NCI-H345 treated with DMSO at 0.1 percent for 48 hours (cell line): Measurements from ENCODE around the gene TNIP2.

Source experiments
- DNase-seq: peaks from one replicate; lab custom pipeline; 2025; ENCODE audit not compliant: unreplicated experiment; lab: John Stamatoyannopoulos, UW

Gene TNIP2, protein sequence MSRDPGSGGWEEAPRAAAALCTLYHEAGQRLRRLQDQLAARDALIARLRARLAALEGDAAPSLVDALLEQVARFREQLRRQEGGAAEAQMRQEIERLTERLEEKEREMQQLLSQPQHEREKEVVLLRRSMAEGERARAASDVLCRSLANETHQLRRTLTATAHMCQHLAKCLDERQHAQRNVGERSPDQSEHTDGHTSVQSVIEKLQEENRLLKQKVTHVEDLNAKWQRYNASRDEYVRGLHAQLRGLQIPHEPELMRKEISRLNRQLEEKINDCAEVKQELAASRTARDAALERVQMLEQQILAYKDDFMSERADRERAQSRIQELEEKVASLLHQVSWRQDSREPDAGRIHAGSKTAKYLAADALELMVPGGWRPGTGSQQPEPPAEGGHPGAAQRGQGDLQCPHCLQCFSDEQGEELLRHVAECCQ

DNA sequence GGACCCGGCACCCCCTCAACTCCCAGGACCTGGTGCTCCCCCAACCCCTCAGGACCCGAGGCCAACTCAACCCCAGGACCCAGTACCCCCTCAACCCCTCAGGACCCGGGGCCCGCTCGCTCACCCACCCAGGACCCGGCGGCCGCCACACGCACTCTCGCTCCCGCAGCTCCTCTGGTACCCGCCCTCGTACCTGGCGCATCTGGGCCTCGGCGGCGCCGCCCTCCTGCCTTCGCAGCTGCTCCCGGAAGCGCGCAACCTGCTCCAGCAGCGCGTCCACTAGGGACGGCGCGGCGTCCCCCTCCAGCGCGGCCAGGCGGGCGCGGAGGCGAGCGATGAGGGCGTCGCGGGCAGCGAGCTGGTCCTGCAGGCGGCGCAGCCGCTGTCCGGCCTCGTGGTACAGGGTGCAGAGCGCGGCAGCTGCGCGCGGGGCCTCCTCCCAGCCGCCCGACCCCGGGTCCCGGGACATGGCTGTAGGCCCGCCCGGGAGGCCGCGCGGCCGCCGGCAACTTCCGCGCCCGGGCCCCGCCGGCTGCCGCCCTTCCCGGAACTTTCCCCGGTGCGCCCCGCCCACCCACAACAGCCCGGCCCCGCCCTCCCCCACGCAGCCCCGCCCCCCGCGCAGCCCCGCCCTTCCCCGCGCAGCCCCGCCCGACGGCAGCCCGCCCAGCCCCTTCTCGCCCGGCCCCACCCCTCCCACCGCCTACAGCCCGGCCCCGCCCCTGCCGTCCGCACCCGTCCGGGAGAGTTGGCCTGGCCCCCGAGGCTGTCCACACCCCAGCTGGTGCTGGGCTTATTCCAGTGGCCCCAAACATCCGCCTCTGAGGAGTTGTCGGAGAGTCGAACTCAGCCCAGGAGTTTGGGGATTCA, at the start of gene TNIP2:
Gene TNIP2, minus strand, starts transcription at position 516 of the 870 bp plus-strand sequence. Its CDS starts 47 bp downstream, at position 469.
- no peak for DNase-seq

DNA sequence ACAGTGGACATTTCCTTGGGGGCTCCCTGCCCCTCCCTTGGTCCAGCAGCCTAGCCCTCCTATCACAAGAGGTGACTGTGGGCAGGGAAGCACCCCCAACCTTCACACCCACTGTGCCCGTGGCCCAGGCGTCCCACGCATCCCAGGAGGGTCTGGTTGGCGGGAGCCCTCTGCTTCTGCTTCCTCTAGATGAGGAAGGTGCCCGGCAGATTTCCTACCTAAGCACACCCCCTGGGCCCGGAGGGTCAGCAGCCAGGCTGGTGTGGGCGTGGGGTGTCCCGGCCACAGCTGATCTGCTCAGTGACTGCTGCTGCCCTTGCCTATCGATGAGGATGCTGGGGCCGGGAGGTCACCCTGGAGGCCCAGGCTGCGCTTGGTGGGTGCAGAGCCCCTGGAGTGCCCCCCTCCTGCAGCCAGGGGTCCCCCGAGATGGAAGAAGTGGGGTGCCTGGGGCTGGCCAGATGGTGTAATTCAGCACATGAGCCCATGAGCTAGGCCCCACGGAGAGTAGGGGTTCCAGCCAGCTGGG, 48.9 kb upstream of the TNIP2 start:
- DNase-seq = no peak

DNA sequence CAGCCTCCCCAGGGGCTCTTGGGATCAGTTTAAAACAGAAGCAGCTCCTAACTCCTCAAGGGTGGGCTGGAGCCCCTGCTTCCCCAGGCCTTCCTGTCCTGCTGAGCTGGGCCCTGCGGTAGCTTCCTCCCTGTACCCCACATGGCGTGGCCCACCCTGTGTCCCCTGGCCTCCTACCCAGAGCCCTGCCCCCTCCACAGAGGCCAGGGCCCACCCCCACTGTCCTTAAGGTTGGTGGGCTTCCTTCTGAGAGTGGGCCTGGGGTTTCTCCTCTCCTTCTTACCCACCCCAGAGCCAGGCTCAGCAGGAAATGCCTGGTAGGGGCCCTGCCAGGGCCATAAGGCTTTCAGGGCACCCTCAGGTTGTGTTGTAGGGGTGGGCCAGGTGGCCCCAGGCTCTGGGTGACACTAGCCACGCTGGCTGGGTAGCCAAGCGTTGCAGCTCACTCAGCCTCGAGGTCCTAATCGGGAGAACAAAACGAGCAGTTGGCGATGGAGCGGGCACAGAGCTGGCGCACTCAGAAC, 48.4 kb upstream of the TNIP2 start:
- DNase-seq = no peak

DNA sequence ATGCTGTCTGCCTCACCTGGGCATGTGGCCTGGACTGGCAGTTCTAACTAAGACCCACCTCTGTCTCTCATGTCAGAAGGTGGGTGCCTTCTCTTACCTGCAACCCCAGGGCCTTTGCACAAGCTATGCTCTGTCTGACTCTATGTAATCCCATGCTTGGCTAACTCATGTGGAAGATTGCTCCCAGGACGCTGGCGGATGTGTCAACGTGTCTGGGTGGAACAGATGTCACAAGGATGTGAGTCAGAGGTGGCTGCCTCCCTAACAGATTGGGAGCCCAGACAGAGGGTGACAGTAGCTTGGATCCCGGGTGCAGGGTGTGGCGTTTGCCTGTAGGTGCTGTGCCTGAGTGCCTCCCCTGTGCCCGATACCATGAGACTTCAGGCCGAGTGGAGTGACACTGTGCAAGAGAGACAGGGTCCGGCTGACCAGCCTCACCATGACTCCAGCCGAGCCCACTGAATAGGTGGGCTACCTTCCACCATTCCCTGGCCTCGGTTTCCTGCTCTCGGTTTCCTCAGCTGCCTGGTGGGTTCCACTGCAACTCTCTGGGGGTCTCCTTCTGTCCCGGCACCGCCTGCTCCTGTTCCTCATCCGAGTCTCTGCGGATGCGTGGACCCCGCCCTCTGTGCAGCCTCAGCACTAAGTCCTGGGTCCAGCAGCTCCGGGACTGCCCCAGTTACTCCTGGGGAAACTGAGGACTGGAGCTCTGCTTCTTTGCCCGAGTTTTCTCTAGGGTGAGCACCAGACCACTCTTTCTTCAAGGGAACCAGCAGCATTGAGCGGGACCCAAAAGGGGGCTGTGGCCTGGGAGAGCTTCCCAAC, 47.7 kb upstream of the TNIP2 start:
- DNase-seq = no peak

DNA sequence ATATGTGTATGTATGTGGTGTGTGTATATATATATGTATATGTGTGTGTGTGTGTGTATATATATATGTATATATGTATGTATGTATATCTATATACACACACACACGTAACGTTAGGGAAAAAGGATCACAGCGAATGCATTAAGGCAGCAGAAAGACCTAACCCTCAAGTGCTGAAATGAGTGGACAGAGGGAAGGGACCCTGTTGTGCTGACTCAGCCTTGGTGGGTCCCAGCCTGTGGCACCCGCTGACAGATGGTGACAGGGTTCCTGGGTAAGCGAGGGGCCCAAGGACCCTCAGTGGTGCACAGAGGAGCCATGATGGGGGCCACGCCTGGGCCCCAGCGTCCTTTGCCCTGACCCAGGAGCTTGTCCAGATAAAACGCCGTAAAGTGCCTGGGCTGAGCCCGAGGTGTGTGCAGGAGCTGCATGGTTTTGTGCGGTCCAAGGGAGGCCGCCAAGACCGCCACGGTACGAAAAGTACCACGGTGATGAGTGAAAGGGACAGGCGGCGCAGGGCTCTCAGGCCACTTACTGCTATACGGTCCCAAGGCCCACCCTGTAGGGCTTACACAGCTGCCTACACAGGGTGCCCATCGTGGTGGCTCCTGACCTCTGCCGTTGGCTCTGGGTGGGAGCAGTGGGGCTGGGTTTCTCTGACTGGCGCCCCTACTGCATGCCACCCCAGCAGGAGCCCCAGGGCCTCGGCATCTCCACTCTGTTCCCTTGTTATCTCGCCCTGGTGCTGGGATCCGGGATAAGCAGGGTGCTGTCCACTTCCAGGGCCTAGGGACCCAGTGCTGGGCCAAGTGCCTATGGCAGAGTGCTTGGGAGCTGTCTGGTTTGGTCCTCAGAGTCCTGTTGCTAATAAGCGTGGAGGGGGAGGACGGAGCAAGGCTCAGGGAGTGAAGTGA, 46.7 kb upstream of the TNIP2 start:
- DNase-seq = no peak

DNA sequence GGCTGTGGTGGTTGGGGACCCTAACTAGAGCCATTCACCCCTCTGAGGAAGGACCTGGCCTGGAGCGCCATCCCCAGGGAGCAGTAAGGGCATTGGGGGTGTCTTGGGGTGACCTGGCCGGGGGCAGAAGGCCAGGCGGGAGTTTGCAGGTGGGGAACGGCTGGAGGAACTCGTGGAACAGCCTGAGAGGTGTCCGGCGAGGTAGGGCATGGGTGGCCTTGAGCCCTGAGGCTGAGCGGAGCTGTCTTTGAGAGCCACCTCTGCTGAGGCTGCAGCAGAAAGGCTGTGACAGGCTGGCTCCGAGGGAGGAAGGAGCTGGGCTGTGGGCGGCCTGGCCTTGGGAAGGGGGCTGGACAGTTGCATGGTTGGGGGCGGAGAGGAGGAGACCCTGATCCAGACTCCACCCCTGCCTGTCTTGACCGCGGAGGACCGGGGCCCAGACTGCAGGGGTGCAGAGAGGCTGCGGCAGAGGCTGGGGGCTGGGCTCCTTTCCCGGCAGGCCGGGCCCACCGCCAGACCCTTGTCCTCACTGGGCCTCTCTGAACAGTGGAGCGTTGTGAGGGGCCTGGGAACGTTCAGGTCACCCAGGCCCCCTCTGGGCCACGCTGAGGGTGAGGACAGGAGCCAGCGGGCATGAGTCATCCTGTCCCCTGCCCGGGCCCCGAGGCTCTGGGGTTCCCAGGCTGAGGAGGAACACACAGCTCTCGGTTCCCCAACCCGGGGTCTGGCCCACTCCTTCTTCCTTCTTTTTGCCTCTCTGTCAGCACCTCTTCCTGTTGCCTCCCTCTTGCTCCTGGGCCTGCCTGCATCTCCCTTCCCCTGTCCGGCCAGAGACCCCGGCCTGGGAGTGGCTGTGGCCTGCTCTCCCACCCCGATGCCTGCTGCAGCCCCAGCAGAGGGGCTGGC, 44.8 kb upstream of the TNIP2 start:
- no peak for DNase-seq

DNA sequence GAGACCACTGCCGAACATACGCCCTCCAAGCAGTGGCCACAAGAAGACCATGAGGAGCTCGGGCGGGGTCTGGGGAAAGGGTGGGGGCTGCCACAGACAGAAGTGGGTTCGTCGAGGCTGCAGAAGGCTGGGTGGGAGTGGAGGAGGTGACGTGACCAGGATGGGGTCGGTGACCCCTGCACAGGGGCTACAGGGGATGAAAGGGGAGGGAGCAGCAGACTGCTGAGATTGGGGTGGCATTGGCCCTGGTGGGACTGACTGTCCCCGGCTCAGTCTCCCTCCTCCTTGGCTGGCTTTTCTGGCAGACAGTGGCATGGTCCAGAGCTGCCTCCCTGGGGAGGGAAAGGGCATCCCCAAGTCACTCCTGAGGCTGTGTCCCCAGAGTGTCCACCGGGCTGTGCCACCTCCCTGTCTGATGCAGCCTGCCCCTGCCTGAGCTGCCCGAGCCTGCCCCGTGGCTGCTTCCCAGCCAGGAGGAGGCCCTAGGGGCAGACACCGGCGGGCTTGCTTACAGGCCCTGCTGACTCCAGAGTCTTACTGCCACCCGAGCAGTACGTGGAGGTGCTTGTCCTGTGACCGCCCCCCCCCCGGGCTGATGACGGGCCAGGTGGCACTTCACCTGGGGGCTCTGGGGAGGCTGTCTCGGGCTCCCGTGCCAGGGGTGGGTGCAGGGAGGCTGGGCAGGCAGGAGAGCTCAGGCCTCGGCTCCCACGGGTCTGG, 44.0 kb upstream of the TNIP2 start:
- DNase-seq = no peak

DNA sequence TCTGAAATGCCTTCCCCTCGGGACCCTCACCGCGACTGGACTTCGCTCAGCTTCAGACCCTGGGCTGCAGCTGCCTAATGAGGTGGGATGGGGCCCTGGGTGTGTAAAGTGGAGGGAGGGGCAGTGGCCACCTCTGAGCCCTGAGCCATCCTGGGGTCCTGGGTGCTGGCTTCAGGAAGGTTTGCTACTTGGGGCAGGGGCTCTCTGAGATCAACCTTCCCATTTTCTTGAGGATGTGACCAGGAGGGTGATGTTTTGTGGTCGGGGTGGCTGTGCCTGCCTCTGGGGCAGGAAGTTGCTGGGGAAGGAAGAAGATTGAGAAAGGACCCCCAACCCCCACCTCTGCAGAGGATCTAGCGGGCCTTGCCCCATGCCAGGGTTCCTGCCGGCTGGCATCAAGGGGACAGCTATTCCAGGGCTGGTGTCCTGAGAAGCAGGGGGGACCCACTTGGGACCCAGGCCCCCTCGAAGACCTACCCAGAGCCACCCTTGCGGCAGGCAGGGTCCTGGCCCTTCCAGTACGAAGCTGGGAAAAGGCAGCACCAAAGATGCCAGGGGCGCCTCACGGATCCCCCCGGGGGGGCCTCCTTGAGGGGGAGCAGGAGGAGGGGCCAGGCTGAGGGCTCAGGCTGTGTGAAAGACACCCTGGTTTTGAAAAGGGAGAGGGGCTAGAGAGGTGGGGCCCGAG, 43.2 kb upstream of the TNIP2 start:
- no peak for DNase-seq

DNA sequence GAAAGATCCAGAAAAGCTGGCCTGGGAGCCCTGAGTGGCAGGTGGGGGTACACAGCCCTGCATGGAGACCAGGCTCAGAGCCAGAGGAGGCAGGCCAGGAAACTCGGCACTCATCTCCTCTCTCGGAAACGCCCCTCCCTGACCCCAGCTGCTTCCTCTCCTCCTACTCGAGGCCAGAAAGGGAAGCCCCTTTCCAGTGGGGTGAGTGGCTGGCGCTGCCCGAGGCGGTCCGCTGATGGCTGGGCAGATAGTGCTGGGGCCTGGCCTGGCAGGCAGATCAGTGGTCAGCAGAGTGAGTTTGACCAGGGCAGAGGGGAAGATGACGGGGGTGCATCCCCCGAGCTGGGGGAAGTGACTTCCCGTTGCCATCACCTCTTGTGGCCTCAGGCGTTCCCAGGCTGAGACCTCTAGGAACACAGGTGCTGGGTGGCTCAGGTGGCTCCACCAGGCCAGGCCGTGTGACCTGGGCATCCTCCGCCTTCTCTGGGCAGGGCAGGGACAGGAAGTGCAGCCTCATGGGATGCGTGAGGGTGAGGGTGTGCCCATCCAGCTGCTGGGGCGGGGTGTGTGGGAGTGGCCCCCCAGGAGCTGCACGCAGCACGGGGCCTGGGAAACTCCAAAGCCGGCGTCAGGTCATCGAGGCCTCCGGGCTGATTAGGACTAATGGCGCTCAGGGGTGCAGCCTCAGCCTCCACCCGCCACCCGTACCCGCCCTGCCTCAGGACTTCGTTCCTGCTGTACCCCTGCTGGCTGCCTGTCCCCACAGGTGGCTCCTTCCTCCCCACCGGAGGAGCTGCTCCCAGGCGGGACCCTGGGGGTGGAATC, 42.5 kb upstream of the TNIP2 start:
- no peak for DNase-seq

DNA sequence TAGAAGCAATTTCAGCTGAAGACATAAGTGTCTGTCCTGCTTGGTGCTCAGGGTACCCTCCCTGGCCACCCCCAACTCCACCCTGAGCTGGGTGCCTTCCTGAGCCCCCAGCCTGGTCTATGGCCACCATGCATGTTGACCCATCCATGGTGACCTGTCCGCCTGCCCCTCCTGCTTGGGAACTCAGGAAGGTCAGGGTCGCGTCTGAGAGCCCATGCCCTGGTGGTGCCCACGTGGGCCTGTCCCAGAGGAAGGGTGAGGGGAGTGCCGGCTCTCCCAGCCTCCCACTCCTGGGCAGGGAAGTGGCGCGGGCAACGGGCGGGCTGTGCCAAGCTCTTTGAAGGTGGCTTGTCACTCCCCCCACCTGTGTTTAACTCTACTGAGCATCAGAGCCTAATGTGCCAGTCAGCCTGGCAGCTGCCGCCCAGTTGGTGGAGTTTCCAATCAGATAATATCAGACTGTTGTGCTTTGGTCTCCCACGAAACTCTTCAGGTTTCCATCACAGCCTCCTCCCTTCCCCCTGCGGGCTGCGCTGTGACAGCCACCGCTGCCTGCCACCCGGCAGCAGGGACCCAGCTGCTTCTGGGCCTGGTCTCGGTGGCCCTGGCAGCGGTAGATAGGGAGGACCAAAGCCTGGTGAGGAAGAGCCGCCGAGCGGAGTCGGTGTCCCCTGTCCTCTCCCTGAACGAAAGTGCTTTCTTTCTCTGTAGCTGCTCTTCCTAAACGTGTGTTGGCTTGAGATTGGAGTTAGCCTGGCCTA, 41.6 kb upstream of the TNIP2 start:
- DNase-seq = no peak

DNA sequence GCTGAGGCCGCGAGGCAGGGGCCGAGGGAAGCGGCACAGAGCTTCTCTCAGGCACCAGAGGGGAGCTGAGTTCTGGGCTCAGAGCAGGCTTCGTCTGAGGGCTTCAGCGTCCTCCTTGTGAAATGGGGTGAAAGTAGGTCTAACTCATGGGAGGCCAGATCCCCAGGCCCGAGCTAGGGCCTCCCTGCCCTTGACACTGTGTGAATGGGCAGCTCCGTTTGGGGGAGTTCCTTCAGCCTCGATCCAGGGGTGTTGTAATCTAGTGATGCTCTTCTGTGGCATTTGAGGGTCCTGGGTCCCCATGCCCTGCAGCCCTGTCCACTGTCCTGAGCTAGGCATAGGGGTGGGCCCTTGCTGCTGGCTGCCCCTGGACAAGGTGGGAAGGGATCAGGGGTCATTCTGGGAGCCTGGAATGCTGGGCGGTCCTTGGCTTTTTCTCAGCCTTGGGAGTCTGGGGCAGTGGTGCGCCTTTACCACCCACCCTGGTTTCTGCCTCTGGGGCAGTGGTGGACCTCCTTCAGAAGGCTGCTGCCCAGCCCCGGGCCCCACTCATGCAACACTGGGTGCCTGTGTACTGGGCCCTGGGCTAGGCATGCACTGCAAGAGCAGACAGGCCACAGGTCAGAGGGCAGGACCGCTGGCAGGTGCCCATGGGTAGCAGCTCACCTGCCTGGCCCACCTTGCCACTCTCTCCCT, 40.9 kb upstream of the TNIP2 start:
- no peak for DNase-seq

DNA sequence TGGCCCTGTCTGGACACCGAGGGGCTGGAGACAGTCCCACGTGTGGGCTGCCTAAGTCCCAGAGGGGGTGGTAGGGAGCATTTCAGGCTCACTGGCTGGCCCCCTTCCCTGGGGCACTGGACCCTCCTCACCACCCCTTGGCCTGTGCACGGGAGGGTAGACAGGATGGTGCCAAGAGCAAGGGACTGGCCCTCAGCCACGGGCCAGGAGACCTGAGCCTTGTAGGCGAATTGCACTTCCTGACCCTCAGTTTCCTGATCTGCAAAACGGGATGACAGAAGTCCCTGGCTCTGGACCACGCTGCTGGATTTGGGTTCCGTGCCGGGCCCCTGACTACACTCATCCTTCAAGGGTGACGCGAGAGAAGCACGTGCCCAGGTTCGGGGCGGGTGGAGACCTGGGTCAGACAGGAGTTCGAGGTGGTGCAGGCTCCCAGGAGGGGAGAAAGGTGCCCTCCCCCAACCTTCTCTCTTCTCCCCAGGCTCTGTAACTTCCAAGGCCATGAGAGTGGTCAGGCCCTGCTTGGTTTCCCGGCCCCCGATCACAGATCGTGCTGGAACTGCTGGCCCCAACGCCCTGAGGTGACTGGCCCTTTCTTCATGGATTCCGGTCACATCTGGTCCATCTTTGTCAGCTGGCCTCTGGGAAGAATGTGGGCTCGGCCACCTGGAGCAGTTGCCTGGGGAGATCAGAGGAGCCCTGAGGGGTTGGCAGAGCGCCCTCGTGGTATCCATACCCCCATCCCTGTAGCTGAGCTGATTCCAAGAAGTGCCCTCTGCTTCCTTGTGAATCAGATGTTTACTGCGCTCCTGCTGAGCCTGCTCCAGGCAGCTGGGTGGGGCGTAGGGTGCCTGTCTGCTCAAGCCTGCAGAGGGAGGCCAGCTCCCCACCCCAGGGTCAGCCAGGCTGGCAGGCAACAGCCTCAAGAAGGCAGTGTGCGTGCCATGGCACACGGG, 40.0 kb upstream of the TNIP2 start:
- DNase-seq = no peak

DNA sequence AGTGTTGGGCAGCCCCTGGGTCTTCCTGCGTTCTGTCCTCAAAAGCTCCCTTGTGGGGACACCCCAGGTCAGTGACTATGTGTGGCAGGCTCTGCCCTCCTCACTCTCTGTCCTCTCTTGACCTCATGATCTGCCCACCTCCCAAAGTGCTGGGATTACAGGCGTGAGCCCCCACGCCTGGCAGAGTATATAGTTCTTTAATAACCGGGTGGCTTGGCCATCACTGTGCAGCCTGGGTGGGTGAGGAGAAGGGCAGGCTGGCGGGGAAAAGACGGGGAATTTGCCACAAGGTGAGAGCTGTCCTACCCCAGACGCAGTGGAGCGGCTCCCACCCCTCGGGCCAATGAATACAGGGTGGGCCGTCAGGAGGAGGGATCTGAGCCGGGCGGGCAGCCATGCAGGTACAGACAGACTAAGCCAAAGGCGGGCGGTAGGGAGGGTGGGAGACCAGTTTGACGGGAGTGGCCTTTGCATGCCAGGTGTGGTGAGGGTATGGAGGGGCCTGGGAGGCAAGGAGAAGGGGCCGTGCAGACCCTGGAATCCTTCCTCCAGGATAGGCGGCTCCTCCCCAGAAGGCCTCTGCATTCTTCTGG, 39.3 kb upstream of the TNIP2 start:
- no peak for DNase-seq
